Measurements from ENCODE around the gene TBCCD1. TPM values are rescaled to one million over a fixed set of nuclear protein-coding genes. Genes with fewer than 3 reads are reported as not detected.
A peak's percentile ranks its signal among the peaks of the same experiment; 100 is the strongest.

The TBCCD1 gene
- total and polyA plus RNA-seq, 2 of the 8 experiments (the other 6 are each of a cell fraction or from before 2014, with no cell fraction given): 11.3 to 13.9 TPM

DNA sequence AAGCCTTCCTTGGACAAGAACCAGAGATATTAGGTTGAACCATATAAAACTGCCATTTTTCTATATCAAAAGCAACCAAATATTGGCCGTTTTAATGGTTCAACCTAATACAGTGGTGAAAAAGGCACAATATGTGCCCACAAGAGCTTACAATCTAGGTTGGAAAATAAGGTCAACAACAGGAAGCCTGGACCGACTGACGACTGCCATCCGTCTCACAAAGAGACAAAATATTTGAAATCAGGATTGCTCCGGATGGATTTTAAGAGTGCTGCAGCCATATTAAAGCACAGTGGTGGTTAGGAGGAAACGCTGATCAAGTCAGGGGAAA lies 47.1 kb upstream of the TBCCD1 start:
- 85% methylated on average over 6 of the region's 6 CpGs; no CpG with 5 or more reads in 1 of the 2 experiments for WGBS, 2 experiments (ENCODE audit: extremely low coverage in 1 of 2, insufficient coverage in 1 of 2, insufficient read length in 1 of 2, insufficient replicate concordance in 2 of 2, low coverage in 1 of 2, low lambda C conversion rate in 2 of 2, missing lambda C conversion rate in 1 of 2)
- Histone ChIP-seq H2BK20ac (ENCODE audit: low read length) (no peak overlapping the region), H4K5ac (ENCODE audit: insufficient read length, low read depth, low read length) (no peak overlapping the region), H3K79me1 (ENCODE audit: low read depth, low read length) (no peaks in the 10 kb centered on the region), H4K8ac (ENCODE audit: extremely low read depth, insufficient read depth, low read length) (no peak overlapping the region), H3K23ac (ENCODE audit: insufficient read length) (no peak overlapping the region), H2BK15ac (ENCODE audit: low read length) (no peak overlapping the region), H3K4me3 (ENCODE audit: extremely low read depth in 1 of 4, insufficient read depth in 2 of 4, low read depth in 3 of 4, low read length in 4 of 4) (no peak overlapping the region), H2AFZ (ENCODE audit: low read length) (no peak overlapping the region), H3K9ac (replicated peaks in 1 of 4; ENCODE audit: extremely low read depth in 1 of 4, low read depth in 3 of 4, low read length in 3 of 4) (no peak overlapping the region), H3K27ac (ENCODE audit: low read depth, low read length) (no peak overlapping the region), H3K56ac (replicated peaks; ENCODE audit: insufficient read length, low read depth, low read length) (no peak overlapping the region), H4K91ac (replicated peaks; ENCODE audit: insufficient read length, low read length) (no peak overlapping the region), H3K4me1 (replicated peaks in 1 of 4; ENCODE audit: control insufficient read depth in 3 of 4, insufficient read depth in 4 of 4, low read length in 3 of 4) (peaks cover 0 to 7% (median 6%) of the 10 kb centered on the region in 4 experiments; a peak in 6 of 7 replicates), H3K79me2 (ENCODE audit: control insufficient read depth in 1 of 2, insufficient read depth in 2 of 2, low read length in 2 of 2) (no peaks in the 10 kb centered on the region), H2BK12ac (ENCODE audit: low read depth, low read length) (0 out of 2 replicates have a peak overlapping the region, but pooled peaks have one; percentile 12), H3K36me3 (ENCODE audit: control insufficient read depth in 2 of 4, insufficient read depth in 4 of 4, low read length in 3 of 4) (no peaks in the 10 kb centered on the region), H3K4me2 (ENCODE audit: insufficient read depth in 1 of 2, low read depth in 2 of 2, low read length in 2 of 2) (no peak overlapping the region), H3K27me3 (replicated peaks in 1 of 4; ENCODE audit: control insufficient read depth in 3 of 4, extremely low read depth in 1 of 4, insufficient read depth in 3 of 4, low read length in 3 of 4) (no peaks in the 10 kb centered on the region; a peak in 1 of 7 replicates), H2AK5ac (ENCODE audit: low read depth, low read length) (no peak overlapping the region), H3K9me3 (ENCODE audit: insufficient read depth in 2 of 2, low read depth in 1 of 2, low read length in 1 of 2) (no peaks in the 10 kb centered on the region), H4K20me1 (replicated peaks in 1 of 2; ENCODE audit: control insufficient read depth in 1 of 2, insufficient read depth in 2 of 2, low read length in 2 of 2) (no peaks in the 10 kb centered on the region), H2BK120ac (replicated peaks; ENCODE audit: low read depth, low read length) (no peak overlapping the region), H2BK5ac (ENCODE audit: low read depth, low read length) (no peak overlapping the region), H3K14ac (ENCODE audit: insufficient read length) (no peak overlapping the region), H3K4ac (replicated peaks; ENCODE audit: insufficient read length, low read depth, low read length) (no peak overlapping the region), H3K23me2 (ENCODE audit: low read depth, low read length) (no peaks in the 10 kb centered on the region), H3K18ac (ENCODE audit: extremely low read depth, low read length) (no peak overlapping the region)
- FAIRE-seq (no peak), DNase-seq (ENCODE audit: low read depth in 1 of 2, low spot score in 2 of 2) (no peak)
- CTCF ChIA-PET (ENCODE audit: partially characterized antibody): interaction anchor here (0.6 to 12.9 kb wide), 43 partner anchors 11 to 917 kb away, joined by 3 to 333 read pairs (median 5); partner anchors contain the start of genes DNAJB11 and HRG
- POLR2A ChIA-PET (ENCODE audit: partially characterized antibody): interaction anchor here (1.2 to 6.2 kb wide), 7 partner anchors 11 to 176 kb away, joined by 3 to 87 read pairs (median 4); partner anchors contain the start of genes DNAJB11 and EIF4A2
- TF ChIP-seq FOSL1 (IDR thresholded peaks at IDR 0.05; ENCODE audit: insufficient read depth, low read depth, low read length) (no peak), SIX5 (IDR thresholded peaks at IDR 0.05; ENCODE audit: low read depth, low read length) (no peak), SIN3A (conservative IDR thresholded peaks at IDR 0.05 in 1 of 2, IDR thresholded peaks at IDR 0.05 in 1 of 2; ENCODE audit: low read depth in 1 of 2, low read length in 2 of 2) (no peak)
